Activated CD4-positive, alpha-beta T cell treated with anti-CD3 and anti-CD28 coated beads, Interleukin-2, amount 50 U/mL, for 1 hour (primary cell): ENCODE results near the gene SCN11A.
"Not testable (repeated sequence)": the region's sequence is repeated elsewhere in the genome, so short reads cannot be mapped to it uniquely, and the experiment has no call there.

ENCODE experiments used
- DNase-seq: peaks from one replicate; pipeline ENCODE4 v3.0.0-alpha.2; 2020

Gene SCN11A

GRCh38 chr3:39064646-39065045 lies 12.9 kb upstream of the SCN11A start:
- DNase-seq: no peak

- no peak for DNase-seq
Measured at GRCh38 chr3:39063143-39063542, 11.4 kb upstream of the SCN11A start.

GRCh38 chr3:39062180-39062579 lies 10.4 kb upstream of the SCN11A start:
- DNase-seq: no peak

GRCh38 chr3:39061228-39061627 lies 9.5 kb upstream of the SCN11A start:
- DNase-seq: not testable (repeated sequence)

GRCh38 chr3:39056151-39056550 lies 4.4 kb upstream of the SCN11A start:
- no peak for DNase-seq

GRCh38 chr3:39053696-39054095 lies 2.0 kb upstream of the SCN11A start:
- no peak for DNase-seq

- no peak for DNase-seq
Measured at GRCh38 chr3:39052583-39052982, 839 bp upstream of the SCN11A start.

GRCh38 chr3:39050029-39050428 lies 1.7 kb downstream of the SCN11A start:
- no peak for DNase-seq

GRCh38 chr3:39038165-39038564 lies 13.6 kb downstream of the SCN11A start:
- no peak for DNase-seq

- DNase-seq: no peak
Measured at GRCh38 chr3:39029556-39029955, 22.2 kb downstream of the SCN11A start.

- no peak for DNase-seq
Measured at GRCh38 chr3:39028546-39028945, 23.2 kb downstream of the SCN11A start.

- DNase-seq: no peak
Measured at GRCh38 chr3:39025222-39025970, 26.3 kb downstream of the SCN11A start.

- DNase-seq: no peak
Measured at GRCh38 chr3:39024497-39024896, 27.2 kb downstream of the SCN11A start.

GRCh38 chr3:39022286-39022630 lies 29.5 kb downstream of the SCN11A start:
- no peak for DNase-seq

- no peak for DNase-seq
Measured at GRCh38 chr3:39021465-39022285, 30.1 kb downstream of the SCN11A start.

GRCh38 chr3:39021029-39021428 lies 30.7 kb downstream of the SCN11A start:
- DNase-seq: no peak

- DNase-seq: no peak
Measured at GRCh38 chr3:39019299-39019698, 32.4 kb downstream of the SCN11A start.

- DNase-seq: no peak
Measured at GRCh38 chr3:39015418-39015817, 36.3 kb downstream of the SCN11A start.

- no peak for DNase-seq
Measured at GRCh38 chr3:39013921-39014509, 37.7 kb downstream of the SCN11A start.

- no peak for DNase-seq
Measured at GRCh38 chr3:39013289-39013688, 38.5 kb downstream of the SCN11A start.

GRCh38 chr3:39011191-39011736 lies 40.5 kb downstream of the SCN11A start:
- DNase-seq: no peak

GRCh38 chr3:39005295-39005694 lies 46.4 kb downstream of the SCN11A start:
- no peak for DNase-seq
